IPS DF 4.7 (cell line): ENCODE measurements around the gene ZFP28.

ENCODE experiments used
- DNase-seq: peaks from one replicate; pipeline ENCODE4 v3.0.0-alpha.2; 2013; ENCODE audit warnings: low spot score; ENCODE audit errors: extremely low read depth

ZFP28 gene

DNA sequence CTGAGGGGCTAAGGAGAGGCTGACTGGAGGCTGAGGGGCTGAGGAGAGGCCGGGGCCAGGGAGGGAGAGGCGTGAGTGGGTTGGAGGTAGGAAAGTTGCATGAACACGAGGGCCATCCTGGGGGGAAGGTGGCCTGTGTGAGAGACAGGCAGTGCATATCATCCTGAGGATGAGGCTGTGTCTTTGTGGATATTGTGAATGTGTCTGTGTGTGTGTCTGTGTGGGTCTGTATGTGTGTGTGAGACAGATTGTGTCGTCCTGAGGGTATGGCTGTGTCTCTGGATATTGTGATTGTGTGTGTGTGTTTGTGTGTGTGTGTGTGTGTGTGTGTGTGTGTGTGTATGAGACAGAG, 56.8 kb downstream of the ZFP28 start:
- DNase-seq, result no peak

DNA sequence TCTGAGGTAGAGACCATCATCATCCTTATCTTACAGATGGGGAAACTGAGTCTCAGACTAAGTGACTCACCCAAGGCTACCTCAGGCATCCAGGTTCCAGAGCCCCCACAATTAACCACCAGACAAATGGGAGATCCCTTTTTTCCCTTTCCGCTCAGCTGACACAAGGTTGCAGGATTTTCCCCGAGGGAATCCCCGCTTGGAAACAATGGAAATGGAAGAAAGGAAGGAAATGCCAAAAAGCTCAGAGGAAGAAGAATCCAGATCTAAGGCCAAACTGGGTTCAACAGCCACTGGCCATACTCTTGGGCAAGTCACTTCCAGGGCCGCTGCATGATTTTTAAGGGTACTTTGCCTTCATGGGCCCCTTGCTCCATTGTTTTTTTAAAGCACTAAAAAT, 57.9 kb downstream of the ZFP28 start:
- DNase-seq, result no peak

DNA sequence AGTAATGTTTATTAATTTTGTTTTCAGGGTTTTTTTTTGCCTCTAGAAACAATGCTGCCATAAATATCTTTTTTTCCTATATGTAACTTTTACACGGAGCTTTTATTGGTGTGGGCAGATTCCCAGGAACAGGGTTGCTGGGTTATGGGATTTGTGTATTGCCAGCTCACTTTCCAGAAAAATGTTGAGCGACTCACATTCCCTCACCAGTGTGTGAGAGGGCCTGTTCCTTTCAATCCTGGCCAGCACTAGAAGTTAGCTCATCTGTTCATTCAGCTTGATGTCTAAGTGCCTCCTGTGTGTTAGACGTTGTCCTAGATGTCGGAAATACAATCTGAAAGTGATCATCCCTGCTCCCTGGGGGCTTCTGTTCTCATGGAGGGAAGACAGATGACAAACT, 58.9 kb downstream of the ZFP28 start:
- DNase-seq, result no peak

DNA sequence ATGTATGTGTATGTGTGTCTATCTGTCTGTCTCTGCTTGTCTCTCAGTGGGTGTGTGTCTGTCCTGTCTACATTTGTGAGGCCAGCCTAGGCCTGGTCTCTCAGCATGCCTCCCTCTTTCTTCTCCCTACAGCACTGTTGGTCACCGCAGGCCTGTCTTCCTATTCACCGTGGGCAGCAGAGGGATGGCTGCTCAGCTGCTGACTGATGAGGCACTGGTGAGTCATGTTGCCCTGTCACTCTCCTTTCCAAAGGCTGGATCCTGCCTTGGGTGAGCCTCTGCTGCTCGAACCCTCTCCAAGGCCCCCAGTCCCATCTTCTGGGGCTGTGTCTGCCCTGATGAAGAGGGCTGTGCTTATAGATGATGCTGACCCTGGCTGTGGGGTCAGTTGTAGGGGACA, 62.6 kb downstream of the ZFP28 start:
- no peak for DNase-seq

- DNase-seq, result no peak
Observed at GRCh38 chr19:56603829-56604228, 65.1 kb downstream of the ZFP28 start.
